Measurements from ENCODE around the gene GLUL.

DNA sequence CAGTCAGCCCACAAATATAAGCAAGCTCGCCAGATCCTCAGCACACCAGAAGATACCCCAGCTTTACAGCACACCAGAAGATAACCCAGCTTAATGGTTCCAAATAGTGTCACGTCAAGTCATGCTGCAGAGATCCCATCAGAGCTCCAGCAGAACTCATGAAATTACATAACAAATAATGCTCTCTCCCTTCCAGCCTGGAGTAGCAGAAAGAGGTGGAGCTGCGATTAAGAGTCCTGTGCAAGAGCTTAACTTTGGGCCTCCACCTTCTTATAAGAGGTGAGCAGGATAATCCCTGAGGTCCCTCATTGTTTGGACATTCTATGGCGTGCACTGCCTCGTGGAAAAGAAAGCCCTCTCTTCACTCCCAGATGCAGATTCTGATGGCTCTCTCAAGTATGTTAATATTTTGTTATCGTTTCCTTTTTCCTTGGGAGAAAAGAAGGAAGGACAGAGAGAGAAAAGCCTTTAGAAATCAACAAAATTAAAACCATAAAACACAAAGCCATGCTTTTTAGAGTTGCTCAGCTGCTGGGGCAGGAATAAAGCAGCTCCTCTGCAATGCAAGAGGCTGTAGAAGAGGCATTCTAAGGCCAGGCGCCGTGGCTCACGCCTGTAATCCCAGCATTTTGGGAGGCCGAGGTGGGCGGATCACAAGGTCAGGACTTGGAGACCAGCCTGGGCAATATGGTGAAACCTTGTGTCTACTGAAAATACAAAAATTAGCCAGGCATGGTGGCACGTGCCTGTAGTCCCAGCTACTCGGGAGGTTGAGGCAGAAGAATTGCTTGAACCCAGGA, 59.1 kb downstream of the GLUL start:
- TF ChIP-seq, protein P1, sequence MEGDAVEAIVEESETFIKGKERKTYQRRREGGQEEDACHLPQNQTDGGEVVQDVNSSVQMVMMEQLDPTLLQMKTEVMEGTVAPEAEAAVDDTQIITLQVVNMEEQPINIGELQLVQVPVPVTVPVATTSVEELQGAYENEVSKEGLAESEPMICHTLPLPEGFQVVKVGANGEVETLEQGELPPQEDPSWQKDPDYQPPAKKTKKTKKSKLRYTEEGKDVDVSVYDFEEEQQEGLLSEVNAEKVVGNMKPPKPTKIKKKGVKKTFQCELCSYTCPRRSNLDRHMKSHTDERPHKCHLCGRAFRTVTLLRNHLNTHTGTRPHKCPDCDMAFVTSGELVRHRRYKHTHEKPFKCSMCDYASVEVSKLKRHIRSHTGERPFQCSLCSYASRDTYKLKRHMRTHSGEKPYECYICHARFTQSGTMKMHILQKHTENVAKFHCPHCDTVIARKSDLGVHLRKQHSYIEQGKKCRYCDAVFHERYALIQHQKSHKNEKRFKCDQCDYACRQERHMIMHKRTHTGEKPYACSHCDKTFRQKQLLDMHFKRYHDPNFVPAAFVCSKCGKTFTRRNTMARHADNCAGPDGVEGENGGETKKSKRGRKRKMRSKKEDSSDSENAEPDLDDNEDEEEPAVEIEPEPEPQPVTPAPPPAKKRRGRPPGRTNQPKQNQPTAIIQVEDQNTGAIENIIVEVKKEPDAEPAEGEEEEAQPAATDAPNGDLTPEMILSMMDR (IDR thresholded peaks at IDR 0.05), result no peak
- no peak for TF ChIP-seq POLR2A (IDR thresholded peaks at IDR 0.05)
